Hematopoietic multipotent progenitor cell treated with erythropoietin and hydrocortisone succinate and interleukin-3 and kit ligand, for 6 days (in vitro differentiated cells): ENCODE results near the gene HHAT.

Source experiments
- DNase-seq: peaks from one replicate; pipeline ENCODE4 v3.0.0-alpha.2; 2015

HHAT gene

GRCh38 chr1:210360852-210361477 lies 32.3 kb downstream of the HHAT start:
- DNase-seq, result peak; percentile 58

DNA sequence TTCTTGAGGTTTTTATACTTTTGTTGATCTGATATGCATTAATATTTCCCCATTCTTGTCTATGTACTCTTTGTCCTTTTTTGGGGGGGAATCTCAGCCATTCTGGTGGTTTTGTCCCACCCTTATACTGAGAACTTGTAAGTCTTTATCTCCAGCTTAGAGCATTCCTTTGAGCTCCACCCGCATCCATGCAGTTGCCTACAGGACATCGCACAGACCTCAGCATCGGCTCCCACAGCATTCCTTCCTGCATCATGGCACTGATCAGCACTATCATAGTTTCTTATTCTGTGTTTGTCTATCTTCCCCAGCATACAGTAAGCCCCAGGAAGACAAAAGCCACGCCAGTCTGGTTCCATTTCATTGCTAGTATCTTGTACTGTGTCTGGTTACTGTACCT lies 33.0 kb downstream of the HHAT start:
- DNase-seq, result no peak

DNA sequence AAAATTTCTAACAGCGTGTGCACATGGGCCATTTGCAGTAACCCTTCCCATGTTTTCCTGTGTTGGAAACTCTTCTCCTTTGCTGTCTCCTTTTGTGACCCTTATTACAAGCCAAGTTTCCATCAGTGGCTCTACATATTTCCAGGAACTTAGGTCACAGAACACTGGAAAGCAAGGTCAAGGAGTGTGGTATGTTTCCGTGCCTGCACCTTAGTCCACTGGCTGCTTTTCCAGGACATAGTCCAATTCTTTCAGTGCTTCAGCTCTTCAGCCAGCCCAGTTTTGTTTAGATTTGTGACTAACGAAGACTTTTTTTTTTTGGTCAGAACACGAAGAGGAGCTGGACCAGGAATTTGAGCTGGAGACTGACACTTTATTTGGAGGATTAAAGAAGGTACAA lies 33.8 kb downstream of the HHAT start:
- DNase-seq, result no peak

GRCh38 chr1:210363119-210363518 lies 34.4 kb downstream of the HHAT start:
- no peak for DNase-seq

DNA sequence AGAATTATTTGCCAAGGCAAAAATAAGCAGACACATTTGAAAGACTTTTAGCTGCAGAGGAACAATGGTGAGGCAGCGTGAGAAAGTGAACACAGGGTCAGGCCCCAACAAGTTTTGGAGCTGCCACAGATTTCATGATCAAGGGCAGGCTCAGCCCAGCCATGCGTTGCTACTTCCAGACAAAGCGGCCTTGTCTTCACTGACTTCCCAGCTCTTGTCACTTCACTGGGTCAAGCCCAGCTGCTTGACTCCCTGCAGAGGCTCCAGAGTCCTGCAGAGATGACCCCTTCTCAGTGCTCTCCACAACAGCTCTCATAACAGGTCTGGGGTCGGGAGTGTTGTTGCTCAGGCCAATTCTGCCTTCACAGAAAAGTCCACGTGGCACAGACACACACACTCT lies 35.8 kb downstream of the HHAT start:
- no peak for DNase-seq

GRCh38 chr1:210366767-210367166 lies 38.1 kb downstream of the HHAT start:
- DNase-seq, result no peak

DNA sequence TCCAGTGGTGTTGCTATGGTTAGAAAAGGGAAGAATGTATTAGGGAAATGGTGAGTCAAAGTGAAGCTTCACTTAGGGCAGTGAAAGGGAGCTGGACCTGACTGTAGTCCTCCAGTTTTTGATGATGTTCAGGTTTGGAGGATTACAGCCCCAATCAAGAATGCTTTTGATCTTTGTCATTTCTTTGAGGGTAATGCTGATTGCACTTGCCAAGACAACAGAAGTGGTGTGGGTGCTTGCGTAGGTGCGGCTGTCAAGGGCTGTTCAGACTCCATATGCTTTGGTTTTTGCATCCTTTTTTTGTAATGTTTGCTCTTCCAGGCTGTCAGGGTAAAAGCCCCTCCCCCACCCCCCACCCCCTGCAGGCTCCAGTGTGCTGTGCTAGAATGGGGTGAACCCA lies 38.9 kb downstream of the HHAT start:
- DNase-seq, result no peak

DNA sequence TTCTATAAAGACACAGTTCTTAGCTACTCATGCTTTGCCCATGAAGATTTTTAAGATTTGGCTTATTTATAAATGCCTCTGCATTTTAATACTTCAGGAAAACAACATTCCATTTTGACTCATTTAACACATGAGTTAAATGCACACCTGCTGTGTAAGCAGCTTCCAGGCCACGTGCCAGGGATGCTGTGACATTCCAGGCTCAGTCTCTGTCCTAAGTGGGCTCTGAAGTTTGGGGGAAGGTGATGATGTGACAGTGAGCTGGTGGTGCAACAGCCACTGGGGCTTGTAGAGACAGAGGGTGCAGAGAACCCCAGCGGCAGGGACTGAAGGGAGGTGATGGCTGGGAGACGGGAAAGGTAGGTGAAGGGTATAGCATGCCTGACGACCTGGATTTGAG lies 40.7 kb downstream of the HHAT start:
- no peak for DNase-seq

- DNase-seq, result no peak
Measured at GRCh38 chr1:210371916-210372315, 43.2 kb downstream of the HHAT start.

DNA sequence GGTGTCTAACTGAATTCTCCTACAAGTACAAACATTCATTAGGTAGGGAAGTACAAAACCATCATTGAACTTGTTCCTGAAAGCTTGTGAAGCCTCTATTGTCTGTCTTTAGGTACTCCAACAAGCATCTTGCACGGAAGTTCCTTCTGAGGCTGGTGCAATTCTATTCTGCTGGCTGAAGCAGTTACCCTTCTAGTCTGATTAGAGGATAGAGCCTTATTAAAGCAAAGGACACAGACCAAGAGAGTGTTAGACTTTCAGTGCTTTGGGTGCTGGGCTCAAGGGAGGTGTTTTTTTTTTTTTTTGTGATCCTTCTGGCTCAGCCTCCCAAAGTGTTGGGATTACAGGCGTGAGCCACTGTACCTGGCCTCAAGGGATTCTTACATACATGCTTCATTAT lies 43.8 kb downstream of the HHAT start:
- DNase-seq, result no peak

- DNase-seq, result no peak
Measured at GRCh38 chr1:210372931-210373627, 44.4 kb downstream of the HHAT start.

DNA sequence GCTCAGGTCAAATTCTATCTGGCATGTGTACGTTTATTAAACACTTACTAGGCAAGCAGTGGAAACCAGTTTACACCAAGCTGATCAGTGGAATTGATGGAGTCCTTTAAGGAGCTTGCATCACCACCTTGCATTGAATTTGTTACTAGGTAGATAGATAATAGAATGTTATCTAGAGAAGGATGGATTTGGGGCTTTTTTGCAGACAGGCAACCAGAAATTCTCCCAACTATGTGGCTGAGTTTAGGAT lies 44.9 kb downstream of the HHAT start:
- no peak for DNase-seq

- DNase-seq, result peak; percentile 85
Measured at GRCh38 chr1:210373878-210374599, 45.3 kb downstream of the HHAT start.

DNA sequence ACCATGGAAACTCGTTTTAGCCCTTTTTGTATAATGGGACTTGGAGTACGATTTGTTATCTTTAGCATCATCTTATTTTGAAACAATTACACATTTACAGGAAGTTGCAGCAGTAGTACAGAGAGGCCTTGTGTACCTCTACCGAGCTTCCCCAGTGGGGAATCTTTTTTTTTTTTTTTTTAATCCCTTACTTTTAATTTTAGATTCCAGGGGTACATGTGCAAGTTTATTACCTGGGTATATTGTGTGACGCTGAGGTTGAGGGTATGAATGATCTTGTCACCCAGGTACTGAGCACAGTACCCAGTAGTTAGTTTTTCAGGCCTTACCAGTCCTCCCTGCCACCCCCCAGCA lies 45.9 kb downstream of the HHAT start:
- DNase-seq, result no peak

- DNase-seq, result no peak
Measured at GRCh38 chr1:210376836-210377372, 48.2 kb downstream of the HHAT start.

GRCh38 chr1:210377731-210378333 lies 49.1 kb downstream of the HHAT start:
- DNase-seq, result no peak

GRCh38 chr1:210378736-210379135 lies 50.0 kb downstream of the HHAT start:
- no peak for DNase-seq

GRCh38 chr1:210381934-210382333 lies 53.2 kb downstream of the HHAT start:
- DNase-seq, result no peak

- DNase-seq, result no peak
Measured at GRCh38 chr1:210384625-210385024, 55.9 kb downstream of the HHAT start.

- DNase-seq, result no peak
Measured at GRCh38 chr1:210385228-210385627, 56.5 kb downstream of the HHAT start.

DNA sequence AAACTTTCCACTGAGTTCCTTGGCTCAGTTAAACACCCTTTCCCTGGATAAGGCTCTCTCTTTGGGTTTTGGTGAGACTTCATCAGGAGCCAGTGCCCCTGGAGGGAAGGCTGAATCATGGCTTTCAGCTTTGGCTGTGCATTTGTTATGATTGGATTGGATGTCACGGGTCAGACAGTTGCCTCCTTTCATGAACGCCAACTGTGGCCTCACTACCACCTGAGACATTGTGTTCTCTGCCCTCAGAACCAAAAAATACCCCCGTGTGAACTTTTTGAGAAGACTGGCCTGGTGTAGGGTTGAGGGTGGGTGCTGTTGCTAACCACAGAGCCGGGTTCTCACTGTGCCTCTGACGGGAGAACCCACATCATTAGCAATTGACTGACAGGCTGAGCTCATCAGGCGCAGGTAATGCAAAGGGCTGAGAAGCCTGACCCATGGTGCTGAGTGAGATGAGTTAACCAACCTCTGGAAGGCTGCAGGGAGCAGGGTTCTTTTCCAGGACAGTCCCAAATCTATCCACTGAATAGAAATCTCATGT lies 65.6 kb downstream of the HHAT start:
- DNase-seq, result no peak

DNA sequence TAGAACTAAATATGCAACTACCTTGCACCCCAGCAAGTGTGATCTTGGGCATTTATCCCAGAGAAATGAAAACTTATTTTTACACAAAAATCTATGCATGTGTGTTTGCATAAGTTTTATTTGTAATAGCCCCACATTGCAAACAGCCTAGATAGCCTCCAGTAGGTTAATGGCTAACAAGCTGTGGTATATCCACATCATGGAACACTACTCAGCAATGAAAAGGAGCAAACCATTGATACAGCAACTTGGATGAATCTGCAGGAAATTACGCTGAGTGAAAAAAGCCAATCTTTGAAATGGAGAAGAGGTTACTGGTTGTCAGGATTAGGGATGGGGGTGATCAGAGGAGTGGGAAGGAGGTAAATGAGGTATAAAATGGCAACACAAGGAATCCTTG lies 67.8 kb downstream of the HHAT start:
- DNase-seq, result no peak

- no peak for DNase-seq
Measured at GRCh38 chr1:210397252-210397651, 68.5 kb downstream of the HHAT start.

DNA sequence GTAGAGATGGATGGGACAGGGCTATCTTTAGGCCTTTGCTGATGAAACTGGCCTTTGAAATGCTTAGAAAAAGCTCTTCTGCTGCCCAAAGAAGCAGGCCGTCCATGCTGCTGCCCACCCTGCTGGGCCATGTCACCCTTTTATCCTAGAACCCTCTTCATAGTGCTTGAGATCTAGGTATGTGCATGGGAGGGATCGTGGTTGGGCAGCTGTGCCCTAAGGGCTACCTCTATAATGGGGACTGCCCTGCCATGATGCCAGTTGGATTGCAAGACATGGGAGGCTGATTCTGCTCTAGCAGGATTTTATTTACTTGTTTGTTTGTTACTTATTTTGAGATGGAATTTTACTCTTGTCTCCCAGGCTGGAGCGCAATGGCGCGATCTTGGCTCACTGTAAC lies 69.0 kb downstream of the HHAT start:
- no peak for DNase-seq
